HG02840 (cell line): ENCODE results near the gene NR3C2.

Experiments used
- ATAC-seq: cut with Tn5 transposase; IDR thresholded peaks from one replicate; pipeline ENCODE4 v1.9.1; 2021; ENCODE audit warnings: mild to moderate bottlenecking, moderate library complexity, moderate number of reproducible peaks; ENCODE audit not compliant: unreplicated experiment, low FRiP score

NR3C2 gene

GRCh38 chr4:148270630-148271029, 171.6 kb downstream of the NR3C2 start:
- no peak for ATAC-seq

- ATAC-seq = no peak
These were observed 173.4 kb downstream of the NR3C2 start for GRCh38 chr4:148268835-148269234.

GRCh38 chr4:148266921-148267320, 175.3 kb downstream of the NR3C2 start:
- no peak for ATAC-seq

GRCh38 chr4:148266240-148266639, 176.0 kb downstream of the NR3C2 start:
- no peak for ATAC-seq

- no peak for ATAC-seq
These were observed 176.6 kb downstream of the NR3C2 start for GRCh38 chr4:148265627-148266026.

- ATAC-seq = no peak
These were observed 178.4 kb downstream of the NR3C2 start for GRCh38 chr4:148263802-148264201.

- no peak for ATAC-seq
These were observed 179.1 kb downstream of the NR3C2 start for GRCh38 chr4:148263127-148263526.

GRCh38 chr4:148261848-148262247, 180.4 kb downstream of the NR3C2 start:
- ATAC-seq = no peak

- no peak for ATAC-seq
These were observed 182.4 kb downstream of the NR3C2 start for GRCh38 chr4:148259841-148260240.

GRCh38 chr4:148258535-148258934, 183.7 kb downstream of the NR3C2 start:
- no peak for ATAC-seq

- no peak for ATAC-seq
These were observed 186.9 kb downstream of the NR3C2 start for GRCh38 chr4:148255344-148255720.

- no peak for ATAC-seq
These were observed 187.4 kb downstream of the NR3C2 start for GRCh38 chr4:148254621-148255343.

GRCh38 chr4:148253768-148254167, 188.4 kb downstream of the NR3C2 start:
- no peak for ATAC-seq

GRCh38 chr4:148248824-148249223, 193.4 kb downstream of the NR3C2 start:
- ATAC-seq = no peak

- no peak for ATAC-seq
These were observed 197.2 kb downstream of the NR3C2 start for GRCh38 chr4:148245015-148245414.

GRCh38 chr4:148243837-148244236, 198.4 kb downstream of the NR3C2 start:
- no peak for ATAC-seq

- ATAC-seq = no peak
These were observed 202.0 kb downstream of the NR3C2 start for GRCh38 chr4:148240241-148240640.

GRCh38 chr4:148239494-148239985, 202.7 kb downstream of the NR3C2 start:
- ATAC-seq = no peak

- ATAC-seq = no peak
These were observed 203.3 kb downstream of the NR3C2 start for GRCh38 chr4:148238811-148239493.

GRCh38 chr4:148238086-148238485, 204.1 kb downstream of the NR3C2 start:
- no peak for ATAC-seq

- no peak for ATAC-seq
These were observed 206.4 kb downstream of the NR3C2 start for GRCh38 chr4:148235809-148236208.

GRCh38 chr4:148229798-148230197, 212.4 kb downstream of the NR3C2 start:
- ATAC-seq = no peak
